ENCODE results near the gene GRM7.

GRCh38 chr3:7392206-7392605, 531.3 kb downstream of the GRM7 start:
- TF ChIP-seq EZH2 (optimal IDR thresholded peaks at IDR 0.05; ENCODE audit: low read depth, low read length) (no peak), CTCF (IDR thresholded peaks at IDR 0.05; ENCODE audit: low read length) (no peak)
